SK-N-SH (cell line): ENCODE results near the gene SLC8B1.

Experiments
- CTCF ChIP-seq: fragments of 200-600 bp; sonication (generic); IDR thresholded peaks from 2 replicates; pipeline ENCODE4 v1.6.1; 2017; ENCODE audit warnings: antibody characterized with exemption, mild to moderate bottlenecking, moderate library complexity
- EP300 ChIP-seq, 2 experiments: IDR thresholded peaks; 2 replicates each; pipeline versions ENCODE4 v1.4.0 to v1.6.1; 2012; ENCODE audit warnings: borderline replicate concordance in 1 of 2, low read depth in 1 of 2, low read length in 1 of 2
- EZH2phosphoT487 ChIP-seq: fragments of 200-600 bp; sonication (generic); IDR thresholded peaks from 2 replicates; pipeline ENCODE4 v1.6.1; 2017; ENCODE audit warnings: low read depth, mixed run types, mild to moderate bottlenecking, antibody characterized with exemption, moderate library complexity, borderline replicate concordance
- GABPA ChIP-seq: IDR thresholded peaks from 2 replicates; pipeline ENCODE4 v1.4.0; 2012; ENCODE audit warnings: low read depth, mild to moderate bottlenecking
- PBX3 ChIP-seq: IDR thresholded peaks from 2 replicates; pipeline ENCODE4; 2012
- POLR2AphosphoS5 ChIP-seq: IDR thresholded peaks from 2 replicates; pipeline ENCODE4 v1.6.1; 2012; ENCODE audit warnings: low read depth, low read length
- RXRA ChIP-seq: IDR thresholded peaks from 2 replicates; pipeline ENCODE4 v1.4.0; 2012; ENCODE audit warnings: low read depth, mild to moderate bottlenecking, borderline replicate concordance
- SIN3A ChIP-seq: IDR thresholded peaks from 2 replicates; pipeline ENCODE4 v1.6.1; 2012; ENCODE audit warnings: low read depth, mild to moderate bottlenecking, low read length, moderate library complexity, borderline replicate concordance
- SMC3 ChIP-seq: IDR thresholded peaks from 2 replicates; pipeline ENCODE4 v1.6.1; 2012; ENCODE audit warnings: low read depth, low read length, improper control_type of control experiment
- TAF1 ChIP-seq: IDR thresholded peaks from 2 replicates; pipeline ENCODE4 v1.6.1; 2012; ENCODE audit warnings: low read depth, mild to moderate bottlenecking, low read length, moderate library complexity, borderline replicate concordance
- TF ChIP-seq, protein P1 (sequence below): fragments of 150-350 bp; IDR thresholded peaks from 2 replicates; pipeline ENCODE4 v1.6.1; 2016; ENCODE audit warnings: mild to moderate bottlenecking, low read depth, low read length

- TF ChIP-seq EZH2phosphoT487, result no peak
- TF ChIP-seq CTCF, result no peak
- TF ChIP-seq TAF1, result no peak
- TF ChIP-seq, protein P1, sequence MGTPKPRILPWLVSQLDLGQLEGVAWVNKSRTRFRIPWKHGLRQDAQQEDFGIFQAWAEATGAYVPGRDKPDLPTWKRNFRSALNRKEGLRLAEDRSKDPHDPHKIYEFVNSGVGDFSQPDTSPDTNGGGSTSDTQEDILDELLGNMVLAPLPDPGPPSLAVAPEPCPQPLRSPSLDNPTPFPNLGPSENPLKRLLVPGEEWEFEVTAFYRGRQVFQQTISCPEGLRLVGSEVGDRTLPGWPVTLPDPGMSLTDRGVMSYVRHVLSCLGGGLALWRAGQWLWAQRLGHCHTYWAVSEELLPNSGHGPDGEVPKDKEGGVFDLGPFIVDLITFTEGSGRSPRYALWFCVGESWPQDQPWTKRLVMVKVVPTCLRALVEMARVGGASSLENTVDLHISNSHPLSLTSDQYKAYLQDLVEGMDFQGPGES, result no peak
- TF ChIP-seq SMC3, result no peak
- no peak for TF ChIP-seq PBX3
- no peak for TF ChIP-seq POLR2AphosphoS5
- TF ChIP-seq EP300 (IDR thresholded peaks at IDR 0.05; ENCODE audit: borderline replicate concordance in 1 of 2, low read depth in 1 of 2, low read length in 1 of 2), result no peak
- TF ChIP-seq SIN3A, result no peak
- no peak for TF ChIP-seq GABPA
- TF ChIP-seq RXRA, result no peak
Observed at GRCh38 chr12:113361574-113362370, 26.9 kb upstream of the SLC8B1 start.
